Measurements from ENCODE around the gene ZMIZ1. TPM values are rescaled to one million over a fixed set of nuclear protein-coding genes. Genes with fewer than 3 reads are reported as not detected.

ZMIZ1 gene
- total and polyA plus RNA-seq, 2 experiments from 2014 or later, result 9.2 to 30.9 TPM

GRCh38 chr10:79269969-79270368 is 201.2 kb downstream of the ZMIZ1 start (continued):
- TF ChIP-seq REST (IDR thresholded peaks at IDR 0.05; ENCODE audit: unreplicated experiment), result no peak
- TF ChIP-seq JUNB (IDR thresholded peaks at IDR 0.05; ENCODE audit: unreplicated experiment), result no peak

DNA sequence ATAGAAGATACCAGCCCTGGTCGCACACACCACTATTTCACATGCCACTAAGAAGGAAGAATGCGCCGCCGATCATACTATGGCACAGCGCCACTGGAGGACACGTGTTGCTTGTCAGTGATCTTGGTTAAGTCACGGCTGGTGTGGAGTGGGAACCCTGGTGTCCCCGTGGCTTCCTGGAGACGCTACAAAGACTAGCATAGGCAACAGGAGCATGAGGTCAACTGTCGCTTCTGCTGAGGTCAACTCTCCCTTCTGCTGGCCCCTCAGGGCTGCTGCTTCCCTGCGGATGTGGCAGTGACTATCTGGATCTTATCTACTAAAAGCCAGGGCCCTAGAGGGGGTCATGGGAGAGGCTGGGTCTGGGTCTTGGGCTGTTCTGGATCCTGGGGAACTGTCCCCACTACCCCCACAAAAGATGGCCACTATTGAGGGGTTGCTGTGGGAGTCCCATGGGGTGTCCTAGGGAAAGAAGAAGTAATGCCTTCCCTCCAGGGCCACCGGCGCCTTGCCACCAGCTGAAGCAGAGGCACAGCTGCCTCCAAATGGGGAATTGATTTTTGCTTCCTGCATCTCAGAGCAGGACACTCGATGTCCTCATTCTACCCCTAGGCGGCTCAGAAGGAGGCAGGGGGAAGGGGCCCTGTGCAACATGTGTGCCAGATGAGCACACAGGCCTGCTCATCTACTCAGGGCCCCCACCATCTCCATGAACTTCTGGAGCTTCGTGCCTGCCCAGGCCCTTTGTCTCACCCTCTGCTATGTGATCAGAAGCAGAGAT is 201.9 kb downstream of the ZMIZ1 start:
- Histone ChIP-seq H3K4me1 (ENCODE audit: insufficient read depth) (no peaks in the 10 kb centered on the region), H3F3A (replicated peaks; ENCODE audit: low read depth) (no peaks in the 10 kb centered on the region), H3K27me3 (ENCODE audit: insufficient read depth) (no peaks in the 10 kb centered on the region), H3K79me2 (replicated peaks; ENCODE audit: insufficient read depth) (no peaks in the 10 kb centered on the region), H3K9me2 (ENCODE audit: insufficient read depth) (no peaks in the 10 kb centered on the region), H2AFZ (no peak overlapping the region), H3K36me3 (ENCODE audit: insufficient read depth) (no peaks in the 10 kb centered on the region), H3K27ac (ENCODE audit: low read depth) (no peak overlapping the region), H4K20me1 (replicated peaks; ENCODE audit: insufficient read depth) (no peaks in the 10 kb centered on the region; the same call in none of the 2 replicates), H3K4me2 (no peak overlapping the region), H3K4me3 (no peak overlapping the region)
- Mint-ChIP-seq H3K4me3 (no peak overlapping the region), H3K27me3 (ENCODE audit: insufficient read depth, low read depth, poor library complexity) (peaks cover 21% of the 10 kb centered on the region), H3K4me1 (peaks cover 5% of the 10 kb centered on the region; the same call in 2 of the 3 replicates), H3K27ac (no peak overlapping the region), H3K9me3 (no peaks in the 10 kb centered on the region), H3K36me3 (ENCODE audit: low read depth) (peaks cover 5% of the 10 kb centered on the region; the same call in 2 of the 3 replicates)
- DNase-seq (ENCODE audit: low spot score) (no peak), ATAC-seq (no peak)
- no peak for TF ChIP-seq ZNF462 (CRISPR knock-in tag; IDR thresholded peaks at IDR 0.05)
- no peak for TF ChIP-seq EZH2 (IDR thresholded peaks at IDR 0.05; ENCODE audit: low read depth, unreplicated experiment)
- no peak for TF ChIP-seq STAT1 (IDR thresholded peaks at IDR 0.05; ENCODE audit: unreplicated experiment)
- no peak for TF ChIP-seq ZNF114 (CRISPR knock-in tag; IDR thresholded peaks at IDR 0.05)
- TF ChIP-seq EZH2phosphoT487 (IDR thresholded peaks at IDR 0.05; ENCODE audit: unreplicated experiment), result no peak
- no peak for TF ChIP-seq CTCF (conservative IDR thresholded peaks at IDR 0.05; ENCODE audit: low read depth in 2 of 2)
- TF ChIP-seq ETS1 (IDR thresholded peaks at IDR 0.05), result no peak
- no peak for TF ChIP-seq CREB1 (CRISPR knock-in tag; IDR thresholded peaks at IDR 0.05; ENCODE audit: low read depth)
- no peak for TF ChIP-seq JUNB (IDR thresholded peaks at IDR 0.05; ENCODE audit: unreplicated experiment)

Data from GM23338 (cell line).